ENCODE data around the gene ETNK2. TPM values are rescaled to one million over a fixed set of nuclear protein-coding genes. Genes with fewer than 3 reads are reported as not detected.

ETNK2 gene
- total RNA-seq, 1 donor from 2014 or later = 5.3 TPM

GRCh38 chr1:204198348-204199340 is 46.8 kb upstream of the ETNK2 start:
- H3K9me3 Mint-ChIP-seq = no peaks in the 10 kb centered on the region
- no peaks in the 10 kb centered on the region for H3K36me3 Mint-ChIP-seq
- H3K27ac ChIP-seq = no peak overlapping the region
- no peaks in the 10 kb centered on the region for H3K36me3 ChIP-seq
- no peak overlapping the region for H3K9ac ChIP-seq
- peaks cover 3% of the 10 kb centered on the region for H3K4me1 Mint-ChIP-seq
- H3K79me2 ChIP-seq (ENCODE audit: low read depth) = no peaks in the 10 kb centered on the region
- peaks cover 22% of the 10 kb centered on the region for H3K27me3 Mint-ChIP-seq (ENCODE audit: insufficient read depth, low read depth)
- H3K27me3 ChIP-seq = no peaks in the 10 kb centered on the region
- H3K27ac Mint-ChIP-seq = no peak overlapping the region
- H4K20me1 ChIP-seq (ENCODE audit: low read depth) = no peaks in the 10 kb centered on the region
- peaks cover 6% of the 10 kb centered on the region for H3F3A ChIP-seq (ENCODE audit: low read depth)
- DNase-seq (ENCODE audit: low spot score) = peak; percentile 30
- H2AFZ ChIP-seq (replicated peaks) = no peak overlapping the region
- H3K4me2 ChIP-seq = no peak overlapping the region
- H3K4me1 ChIP-seq = no peaks in the 10 kb centered on the region
- H3K9me3 ChIP-seq (ENCODE audit: low read depth) = no peaks in the 10 kb centered on the region
- TF ChIP-seq, protein P1, sequence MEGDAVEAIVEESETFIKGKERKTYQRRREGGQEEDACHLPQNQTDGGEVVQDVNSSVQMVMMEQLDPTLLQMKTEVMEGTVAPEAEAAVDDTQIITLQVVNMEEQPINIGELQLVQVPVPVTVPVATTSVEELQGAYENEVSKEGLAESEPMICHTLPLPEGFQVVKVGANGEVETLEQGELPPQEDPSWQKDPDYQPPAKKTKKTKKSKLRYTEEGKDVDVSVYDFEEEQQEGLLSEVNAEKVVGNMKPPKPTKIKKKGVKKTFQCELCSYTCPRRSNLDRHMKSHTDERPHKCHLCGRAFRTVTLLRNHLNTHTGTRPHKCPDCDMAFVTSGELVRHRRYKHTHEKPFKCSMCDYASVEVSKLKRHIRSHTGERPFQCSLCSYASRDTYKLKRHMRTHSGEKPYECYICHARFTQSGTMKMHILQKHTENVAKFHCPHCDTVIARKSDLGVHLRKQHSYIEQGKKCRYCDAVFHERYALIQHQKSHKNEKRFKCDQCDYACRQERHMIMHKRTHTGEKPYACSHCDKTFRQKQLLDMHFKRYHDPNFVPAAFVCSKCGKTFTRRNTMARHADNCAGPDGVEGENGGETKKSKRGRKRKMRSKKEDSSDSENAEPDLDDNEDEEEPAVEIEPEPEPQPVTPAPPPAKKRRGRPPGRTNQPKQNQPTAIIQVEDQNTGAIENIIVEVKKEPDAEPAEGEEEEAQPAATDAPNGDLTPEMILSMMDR (IDR thresholded peaks at IDR 0.05) = no peak
- TF ChIP-seq EZH2 (IDR thresholded peaks at IDR 0.05) = no peak
- no peak for TF ChIP-seq EZH2phosphoT487 (IDR thresholded peaks at IDR 0.05)
- no peak overlapping the region for H3K4me3 ChIP-seq
- H3K4me3 Mint-ChIP-seq = no peak overlapping the region

DNA sequence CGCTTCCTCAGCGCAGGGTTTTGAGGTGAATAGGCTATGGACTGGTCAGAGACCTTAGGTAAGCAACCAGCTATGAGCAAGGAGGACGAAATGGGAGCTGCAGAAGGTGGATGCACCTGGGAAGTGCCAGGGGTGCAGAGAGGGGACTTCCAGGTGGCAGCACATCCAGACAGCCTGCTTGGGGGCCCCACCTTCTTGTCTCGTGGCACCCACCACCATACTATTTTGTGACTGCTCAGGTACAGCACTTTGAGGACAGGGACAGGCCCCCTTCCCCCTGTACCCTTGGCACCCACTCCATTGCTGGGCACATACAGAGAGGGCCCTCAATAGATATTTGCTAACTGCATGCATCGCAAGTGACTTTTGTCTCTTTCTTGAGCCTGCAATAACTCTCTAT is 45.2 kb upstream of the ETNK2 start:
- H3K4me3 ChIP-seq = no peak overlapping the region
- H3K36me3 Mint-ChIP-seq = no peaks in the 10 kb centered on the region
- H3K9me3 ChIP-seq (ENCODE audit: low read depth) = no peaks in the 10 kb centered on the region
- no peak overlapping the region for H3K27ac ChIP-seq
- H3K4me3 Mint-ChIP-seq = no peak overlapping the region
- peaks cover 13% of the 10 kb centered on the region for H3K27me3 ChIP-seq
- H3F3A ChIP-seq (ENCODE audit: low read depth) = peaks cover 6% of the 10 kb centered on the region
- H3K4me1 ChIP-seq = no peaks in the 10 kb centered on the region
- no peaks in the 10 kb centered on the region for H3K9me3 Mint-ChIP-seq
- H3K4me1 Mint-ChIP-seq = peaks cover 3% of the 10 kb centered on the region
- H4K20me1 ChIP-seq (ENCODE audit: low read depth) = no peaks in the 10 kb centered on the region
- H3K27me3 Mint-ChIP-seq (ENCODE audit: insufficient read depth, low read depth) = peaks cover 27% of the 10 kb centered on the region
- no peak overlapping the region for H3K9ac ChIP-seq
- no peaks in the 10 kb centered on the region for H3K36me3 ChIP-seq
- no peak overlapping the region for H2AFZ ChIP-seq (replicated peaks)
- TF ChIP-seq EZH2phosphoT487 (IDR thresholded peaks at IDR 0.05) (no peak), EZH2 (IDR thresholded peaks at IDR 0.05) (no peak)
- TF ChIP-seq, protein P1 (IDR thresholded peaks at IDR 0.05) = no peak
- no peak overlapping the region for H3K4me2 ChIP-seq
- DNase-seq (ENCODE audit: low spot score) = no peak
- no peaks in the 10 kb centered on the region for H3K79me2 ChIP-seq (ENCODE audit: low read depth)
- H3K27ac Mint-ChIP-seq = no peak overlapping the region

DNA sequence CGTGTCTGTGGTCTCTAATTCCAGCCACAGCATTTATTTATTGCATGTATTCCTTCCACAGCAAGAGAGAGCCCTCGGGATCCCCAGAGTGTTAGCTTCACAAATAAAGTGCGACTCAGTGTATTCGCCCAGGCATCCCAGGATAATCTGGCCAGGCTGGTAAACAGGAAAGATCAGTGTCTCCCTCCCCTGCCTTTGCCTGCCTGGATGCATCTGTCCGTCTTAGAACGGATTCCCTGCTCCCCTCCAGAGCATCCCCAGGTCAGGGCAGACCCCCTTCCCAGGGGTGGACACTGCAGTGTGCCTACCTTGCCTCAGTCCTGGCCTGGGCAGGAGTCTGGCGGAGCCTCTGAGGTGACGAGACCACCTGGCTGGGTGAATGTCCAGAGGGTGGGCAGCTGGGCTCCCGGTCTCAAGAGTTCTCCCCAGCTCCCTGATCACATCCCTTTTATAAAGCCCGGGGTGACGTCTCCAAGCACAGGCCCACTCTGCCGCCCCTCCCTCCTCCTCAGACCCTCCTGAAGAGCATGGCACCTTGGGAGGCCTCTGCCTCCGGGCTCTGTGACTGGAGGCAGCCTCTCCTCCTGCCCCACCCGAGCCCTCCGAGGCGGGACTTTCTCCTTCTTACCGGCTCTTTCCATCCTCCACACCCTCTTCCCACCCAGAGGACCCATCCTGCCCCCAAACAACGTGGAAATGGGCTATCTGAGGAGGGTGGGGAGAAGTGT is 44.4 kb upstream of the ETNK2 start, which contains the start of gene KISS1:
TSS of gene KISS1 (minus strand) at position 424 of the 728 bp plus-strand sequence. CDS start 3,615 bp downstream, outside the sequence.
- Histone ChIP-seq H3K27me3 (peaks cover 22% of the 10 kb centered on the region), H3K27ac (no peak within 1 kb of the TSS), H3K36me3 (no peaks in the 10 kb centered on the region), H3K4me3 (no peak within 1 kb of the TSS), H3F3A (ENCODE audit: low read depth) (peaks cover 6% of the 10 kb centered on the region), H3K4me2 (no peak within 1 kb of the TSS), H4K20me1 (ENCODE audit: low read depth) (no peaks in the 10 kb centered on the region), H2AFZ (replicated peaks) (peak within 1 kb of the TSS; percentile 17), H3K9me3 (ENCODE audit: low read depth) (no peaks in the 10 kb centered on the region), H3K4me1 (peaks cover 4% of the 10 kb centered on the region), H3K9ac (no peak within 1 kb of the TSS), H3K79me2 (ENCODE audit: low read depth) (no peaks in the 10 kb centered on the region)
- Mint-ChIP-seq H3K4me3 (no peak within 1 kb of the TSS), H3K27ac (no peak within 1 kb of the TSS), H3K36me3 (no peaks in the 10 kb centered on the region), H3K4me1 (peaks cover 6% of the 10 kb centered on the region), H3K27me3 (ENCODE audit: insufficient read depth, low read depth) (peaks cover 26% of the 10 kb centered on the region), H3K9me3 (no peaks in the 10 kb centered on the region)
- DNase-seq (ENCODE audit: low spot score) = no peak
- TF ChIP-seq, protein P1 (IDR thresholded peaks at IDR 0.05) = no peak
- no peak for TF ChIP-seq EZH2phosphoT487 (IDR thresholded peaks at IDR 0.05)
- no peak for TF ChIP-seq EZH2 (IDR thresholded peaks at IDR 0.05)

All from neural progenitor cell (in vitro differentiated cells).